ENCODE data around the gene DHDDS. TPM values are rescaled to one million over a fixed set of nuclear protein-coding genes. Genes with fewer than 3 reads are reported as not detected.

Gene DHDDS
- total and polyA plus RNA-seq, 2 of the 13 experiments (the other 11 are each of a cell fraction or from before 2014, with no cell fraction given): 18.9 to 28.3 TPM

GRCh38 chr1:26472320-26472900 lies 40.3 kb downstream of the DHDDS start, which contains the start of gene HMGN2 (continued):
- no peak for TF ChIP-seq ZHX2 (IDR thresholded peaks at IDR 0.05; ENCODE audit: low read depth)
- no peak for TF ChIP-seq ZHX2 (CRISPR knock-in tag; IDR thresholded peaks at IDR 0.05; ENCODE audit: borderline replicate concordance)
- TF ChIP-seq ETV5 (CRISPR knock-in tag; IDR thresholded peaks at IDR 0.05; ENCODE audit: borderline replicate concordance): no peak
- no peak for TF ChIP-seq FOXO1 (CRISPR knock-in tag; IDR thresholded peaks at IDR 0.05)
- TF ChIP-seq ZFP62 (CRISPR knock-in tag; IDR thresholded peaks at IDR 0.05): no peak
- TF ChIP-seq ZNF460 (CRISPR knock-in tag; IDR thresholded peaks at IDR 0.05; ENCODE audit: borderline replicate concordance): no peak
- TF ChIP-seq NAIF1 (CRISPR knock-in tag; IDR thresholded peaks at IDR 0.05; ENCODE audit: borderline replicate concordance): no peak
- no peak for TF ChIP-seq ZNF20 (CRISPR knock-in tag; IDR thresholded peaks at IDR 0.05)
- no peak for TF ChIP-seq TRAFD1 (CRISPR knock-in tag; IDR thresholded peaks at IDR 0.05; ENCODE audit: borderline replicate concordance)
- TF ChIP-seq CC2D1A (CRISPR knock-in tag; IDR thresholded peaks at IDR 0.05): no peak
- TF ChIP-seq CHCHD3 (CRISPR knock-in tag; IDR thresholded peaks at IDR 0.05): no peak
- peak; percentile 5; the same call in 1 of the 3 replicates for TF ChIP-seq MXI1 (IDR thresholded peaks at IDR 0.05; ENCODE audit: borderline replicate concordance, low read depth, low read length)
- no peak for TF ChIP-seq ZKSCAN5 (CRISPR knock-in tag; IDR thresholded peaks at IDR 0.05)
- no peak for TF ChIP-seq ZNF33B (CRISPR knock-in tag; IDR thresholded peaks at IDR 0.05)
- no peak for TF ChIP-seq ZNF850 (CRISPR knock-in tag; conservative IDR thresholded peaks at IDR 0.05)
- TF ChIP-seq ZNF672 (CRISPR knock-in tag; IDR thresholded peaks at IDR 0.05): no peak
- no peak for TF ChIP-seq ZNF432 (CRISPR knock-in tag; IDR thresholded peaks at IDR 0.05; ENCODE audit: borderline replicate concordance)
- TF ChIP-seq ZNF616 (CRISPR knock-in tag; IDR thresholded peaks at IDR 0.05; ENCODE audit: low read depth): no peak
- no peak for TF ChIP-seq HOXD1 (CRISPR knock-in tag; IDR thresholded peaks at IDR 0.05)
- no peak for TF ChIP-seq REL (CRISPR knock-in tag; conservative IDR thresholded peaks at IDR 0.05)
